Amygdala (tissue), 56 donors: ENCODE measurements around the gene DPH1.
A peak's percentile ranks its signal among the peaks of the same experiment; 100 is the strongest.
"Not testable (repeated sequence)": the region's sequence is repeated elsewhere in the genome, so short reads cannot be mapped to it uniquely, and the experiment has no call there.

Source experiments
- DNase-seq, 56 donors: peaks; one replicate each; lab custom pipeline; 2025; lab: John Stamatoyannopoulos, UW

Gene DPH1

GRCh38 chr17:2029911-2030778, at the start of gene DPH1:
Gene DPH1, plus strand, starts transcription at chr17:2030153. Its CDS starts 17 bp downstream, at chr17:2030170.
- DNase-seq = peak in 55 of 56 donors; percentile 25 to 92 (median 79)

- DNase-seq = no peak
These were observed 49.2 kb upstream of the DPH1 start for GRCh38 chr17:1980665-1981250.

GRCh38 chr17:1982793-1983366, 47.1 kb upstream of the DPH1 start:
- DNase-seq = not testable (repeated sequence)

DNA sequence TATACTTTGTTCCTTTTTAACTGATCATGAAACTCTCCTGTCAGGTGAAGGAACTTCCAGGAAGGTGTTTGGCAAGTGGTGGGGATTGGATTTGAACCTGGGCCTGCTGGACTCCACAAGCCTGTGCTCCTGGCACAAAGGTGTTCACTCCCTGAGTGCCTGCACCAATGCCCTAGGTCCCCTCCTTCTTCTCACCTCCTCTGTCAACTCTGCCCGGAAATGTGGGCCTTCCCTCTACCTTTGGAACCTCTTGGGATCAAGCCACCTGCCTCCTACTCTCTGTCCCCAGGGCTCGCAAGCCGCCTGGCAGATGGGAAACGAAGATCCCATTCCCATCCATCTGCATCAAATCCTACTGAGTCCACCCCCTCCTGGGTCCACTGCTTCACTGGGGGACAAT, 44.9 kb upstream of the DPH1 start:
- no peak for DNase-seq

GRCh38 chr17:1985686-1986085, 44.3 kb upstream of the DPH1 start:
- DNase-seq = no peak

GRCh38 chr17:1986783-1987451, 43.0 kb upstream of the DPH1 start:
- peak in 2 of 56 donors; percentile 24 to 31 for DNase-seq

- no peak for DNase-seq
These were observed 40.8 kb upstream of the DPH1 start for GRCh38 chr17:1989135-1989534.

DNA sequence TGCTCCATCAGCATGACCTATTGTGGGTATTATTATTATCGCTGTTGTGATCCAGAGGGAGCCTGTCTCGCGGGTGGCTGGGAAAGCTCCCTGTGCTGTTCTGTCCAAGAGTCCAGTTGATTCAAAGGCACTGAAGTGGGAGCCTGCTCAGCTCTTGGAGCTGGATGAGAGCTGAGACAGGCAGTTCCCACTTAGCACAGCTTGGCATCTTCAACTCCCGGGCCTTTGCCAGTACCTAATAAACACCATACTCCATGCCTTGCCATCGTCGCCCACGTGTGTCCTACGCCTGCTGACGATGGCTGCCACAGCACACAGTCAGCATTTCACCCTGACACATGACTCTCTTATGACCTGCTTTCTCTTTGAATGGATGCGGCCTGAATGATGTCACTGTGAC, 37.4 kb upstream of the DPH1 start:
- peak in 30 of 56 donors; percentile 12 to 83 (median 36) for DNase-seq

- no peak for DNase-seq
These were observed 35.2 kb upstream of the DPH1 start for GRCh38 chr17:1994707-1995106.

DNA sequence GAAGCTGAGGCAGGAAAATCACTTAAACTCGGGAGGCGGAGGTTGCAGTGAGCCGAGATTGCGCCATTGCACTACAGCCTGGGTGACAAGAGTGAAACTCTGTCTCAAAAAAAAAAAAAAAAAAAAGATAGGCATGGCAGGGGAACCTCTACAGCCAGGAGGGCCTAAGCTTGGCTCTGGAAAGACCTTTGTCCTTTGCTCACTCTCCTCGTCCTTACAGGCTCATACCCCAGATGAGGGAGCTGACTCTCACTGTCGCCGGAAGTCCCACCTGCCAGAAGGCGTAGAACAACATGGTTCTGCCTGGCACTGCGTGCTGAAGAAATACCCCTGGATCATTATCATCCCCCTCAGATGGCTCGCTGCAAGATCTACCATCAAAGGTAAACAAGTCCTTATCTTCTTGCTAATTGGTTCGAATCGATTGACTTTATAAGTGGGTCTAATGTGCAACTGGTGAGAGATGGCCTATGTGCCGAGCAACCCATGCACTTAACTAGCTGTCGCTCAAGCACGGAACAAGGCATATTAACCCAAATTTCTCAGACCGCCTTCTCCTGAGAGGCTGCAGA, 34.5 kb upstream of the DPH1 start:
- no peak for DNase-seq

DNA sequence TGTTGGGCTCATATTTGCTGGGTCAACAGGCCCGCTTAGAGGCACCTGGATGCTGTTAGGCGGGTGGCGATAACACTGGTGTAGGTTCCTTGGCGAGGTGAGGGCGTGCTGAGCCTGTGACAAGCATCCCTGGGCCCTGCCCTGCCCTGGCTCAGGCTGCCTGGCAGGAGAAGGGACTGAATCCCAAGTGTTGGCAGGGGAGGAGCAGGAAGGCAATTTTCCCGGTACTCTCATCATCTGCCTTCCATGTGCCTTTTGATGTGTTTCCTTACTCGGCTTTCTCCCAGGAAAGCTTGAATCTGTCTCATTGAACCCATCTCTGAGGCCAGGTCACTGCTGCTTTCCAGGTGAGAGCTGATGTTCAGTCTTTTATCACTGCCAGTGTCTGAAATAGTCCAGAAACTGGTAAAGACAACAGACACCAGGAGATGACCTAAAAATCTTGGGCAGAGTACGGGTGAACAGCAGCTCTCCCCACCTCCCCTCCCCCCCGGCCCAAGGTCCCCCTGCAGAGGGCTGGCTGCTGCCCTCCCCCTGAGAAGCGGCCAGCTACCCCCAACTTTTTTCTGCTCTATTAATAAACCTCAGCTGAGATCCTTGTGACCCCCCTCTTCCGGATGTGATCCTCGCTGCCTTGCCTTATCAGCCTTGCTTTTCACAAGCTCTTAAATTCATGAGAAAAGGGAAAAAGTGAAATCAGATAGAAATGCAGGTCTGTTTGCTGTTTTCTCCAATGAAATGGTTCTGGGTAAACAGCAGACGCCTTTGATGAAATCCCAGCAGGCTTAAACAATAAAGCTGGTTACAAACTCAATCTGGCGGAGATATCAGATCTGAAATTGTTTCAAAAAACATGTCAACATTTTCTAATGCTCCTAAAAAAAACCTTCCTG, 33.8 kb upstream of the DPH1 start:
- DNase-seq = peak in 1 of 56 donors; percentile 24

- peak in 2 of 56 donors; percentile 21 to 24 for DNase-seq
These were observed 33.1 kb upstream of the DPH1 start for GRCh38 chr17:1996800-1997288.

- no peak for DNase-seq
These were observed 32.5 kb upstream of the DPH1 start for GRCh38 chr17:1997289-1997926.

DNA sequence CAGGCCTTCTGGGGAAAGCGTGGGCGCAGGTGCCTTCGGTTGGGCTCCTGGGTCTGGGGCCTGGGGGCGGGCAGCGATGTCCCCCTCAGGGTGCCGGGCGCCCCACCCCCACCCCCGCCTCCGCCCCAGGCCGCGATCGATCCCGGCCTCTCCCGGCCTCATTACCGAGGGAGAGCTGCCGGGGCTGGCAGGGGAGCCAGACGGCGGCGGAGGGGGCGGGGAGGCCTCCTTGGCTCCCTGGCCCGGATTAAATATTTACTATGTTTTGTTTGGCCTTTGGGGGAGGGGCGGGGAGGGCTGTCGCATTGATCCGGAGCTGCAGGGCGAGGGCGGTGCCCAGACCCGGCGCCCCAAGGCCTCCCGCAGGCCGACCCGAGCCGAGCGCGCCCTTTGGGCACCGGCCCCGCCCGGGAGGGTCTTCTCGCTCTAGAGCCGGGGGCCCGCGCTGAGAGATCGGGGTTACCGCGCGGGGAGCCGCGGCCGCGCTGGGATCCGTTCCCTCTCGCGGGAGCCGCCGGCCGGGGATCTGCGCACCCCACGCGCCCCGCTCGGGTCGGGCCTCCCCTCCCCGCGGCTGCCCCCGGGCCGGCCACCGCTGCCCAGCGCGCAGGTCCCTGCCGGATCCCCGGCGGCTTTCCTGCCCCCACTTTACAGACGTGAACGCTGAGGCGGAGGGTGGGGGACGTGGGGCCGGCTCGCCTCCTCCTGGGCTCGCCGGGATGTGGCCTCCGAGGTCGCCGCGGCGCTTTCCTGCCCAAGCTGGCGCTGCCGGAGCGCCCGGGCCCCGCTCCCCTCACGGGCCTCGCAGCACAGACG, 31.8 kb upstream of the DPH1 start:
- DNase-seq = no peak

- peak in 31 of 56 donors; percentile 13 to 75 (median 55) for DNase-seq
These were observed 30.2 kb upstream of the DPH1 start for GRCh38 chr17:1999557-2000251.

GRCh38 chr17:2002767-2003329, 27.1 kb upstream of the DPH1 start:
- DNase-seq = no peak

- DNase-seq = no peak
These were observed 26.4 kb upstream of the DPH1 start for GRCh38 chr17:2003525-2003924.
